Cardiac septum (tissue), 1 donor: Measurements from ENCODE around the gene COL28A1. TPM values are rescaled to one million over a fixed set of nuclear protein-coding genes. Genes with fewer than 3 reads are reported as not detected.

ENCODE experiments used
- DNase-seq: peaks from one replicate; pipeline ENCODE4 v3.0.0-alpha.2; 2020; ENCODE audit warnings: low spot score
- intact Hi-C: fragments of 100-400 bp; cut with DNase I; formaldehyde crosslinking; loops from one replicate; pipeline ENCODE4 v1.14.0; 2022
- total RNA-seq: library from RNA; stranded (reverse); fragmentation: NEBNext Ultra II Directional; extraction: Animal tissue kit (Norgen Biotek cat#: 25700); gene quantifications from one replicate; pipeline ENCODE4 v1.2.1, GENCODE V29; 2021
- donor health status: DM: no; HTN: no; CAD: no.

Gene COL28A1
- total RNA-seq, 1 donor from 2014 or later = 0.51 TPM

GRCh38 chr7:7524121-7524520 is 11.6 kb downstream of the COL28A1 start:
- intact Hi-C loops = no loop called here
- DNase-seq = no peak

- DNase-seq = no peak
- intact Hi-C loops = no loop called here
Measured at GRCh38 chr7:7522421-7522820, 13.3 kb downstream of the COL28A1 start.

- DNase-seq = no peak
- intact Hi-C loops = no loop called here
Measured at GRCh38 chr7:7521259-7521658, 14.4 kb downstream of the COL28A1 start.

GRCh38 chr7:7519528-7519927 is 16.1 kb downstream of the COL28A1 start:
- intact Hi-C loops = no loop called here
- DNase-seq = no peak

- intact Hi-C loops = no loop called here
- no peak for DNase-seq
Measured at GRCh38 chr7:7519056-7519455, 16.6 kb downstream of the COL28A1 start.

- DNase-seq = no peak
- intact Hi-C loops = no loop called here
Measured at GRCh38 chr7:7517754-7518153, 17.9 kb downstream of the COL28A1 start.

GRCh38 chr7:7516662-7517061 is 19.0 kb downstream of the COL28A1 start:
- DNase-seq = no peak
- intact Hi-C loops = no loop called here

GRCh38 chr7:7516156-7516555 is 19.5 kb downstream of the COL28A1 start:
- intact Hi-C loops = no loop called here
- no peak for DNase-seq

- intact Hi-C loops = no loop called here
- DNase-seq = no peak
Measured at GRCh38 chr7:7512861-7513597, 22.6 kb downstream of the COL28A1 start.

GRCh38 chr7:7510794-7511193 is 24.9 kb downstream of the COL28A1 start:
- intact Hi-C loops = no loop called here
- DNase-seq = no peak

GRCh38 chr7:7505915-7506314 is 29.8 kb downstream of the COL28A1 start:
- DNase-seq = no peak
- intact Hi-C loops = no loop called here

- no peak for DNase-seq
- intact Hi-C loops = no loop called here
Measured at GRCh38 chr7:7504910-7505704, 30.6 kb downstream of the COL28A1 start.

GRCh38 chr7:7499892-7500291 is 35.8 kb downstream of the COL28A1 start:
- no peak for DNase-seq
- intact Hi-C loops = no loop called here

GRCh38 chr7:7498856-7499255 is 36.8 kb downstream of the COL28A1 start:
- intact Hi-C loops = no loop called here
- no peak for DNase-seq

GRCh38 chr7:7496311-7496710 is 39.4 kb downstream of the COL28A1 start:
- no peak for DNase-seq
- intact Hi-C loops = no loop called here

GRCh38 chr7:7495171-7495570 is 40.5 kb downstream of the COL28A1 start:
- DNase-seq = no peak
- intact Hi-C loops = no loop called here

- no peak for DNase-seq
- intact Hi-C loops = no loop called here
Measured at GRCh38 chr7:7491044-7491443, 44.6 kb downstream of the COL28A1 start.

GRCh38 chr7:7490003-7490402 is 45.7 kb downstream of the COL28A1 start:
- intact Hi-C loops = no loop called here

GRCh38 chr7:7489546-7489945 is 46.1 kb downstream of the COL28A1 start:
- no peak for DNase-seq
- intact Hi-C loops = no loop called here

More at GRCh38 chr7:7490003-7490402, 45.7 kb downstream of the COL28A1 start:
- no peak for DNase-seq

- no peak for DNase-seq
- intact Hi-C loops = no loop called here
Measured at GRCh38 chr7:7486362-7486761, 49.3 kb downstream of the COL28A1 start.

GRCh38 chr7:7484072-7484471 is 51.6 kb downstream of the COL28A1 start:
- DNase-seq = no peak
- intact Hi-C loops = no loop called here
